ENCODE data around the gene BICC1. TPM values are rescaled to one million over a fixed set of nuclear protein-coding genes. Genes with fewer than 3 reads are reported as not detected.
A peak's percentile ranks its signal among the peaks of the same experiment; 100 is the strongest.

The BICC1 gene
- total and polyA plus RNA-seq, 2 of the 4 experiments (the other 2 are of a cell fraction): 5.7 to 42.5 TPM

DNA sequence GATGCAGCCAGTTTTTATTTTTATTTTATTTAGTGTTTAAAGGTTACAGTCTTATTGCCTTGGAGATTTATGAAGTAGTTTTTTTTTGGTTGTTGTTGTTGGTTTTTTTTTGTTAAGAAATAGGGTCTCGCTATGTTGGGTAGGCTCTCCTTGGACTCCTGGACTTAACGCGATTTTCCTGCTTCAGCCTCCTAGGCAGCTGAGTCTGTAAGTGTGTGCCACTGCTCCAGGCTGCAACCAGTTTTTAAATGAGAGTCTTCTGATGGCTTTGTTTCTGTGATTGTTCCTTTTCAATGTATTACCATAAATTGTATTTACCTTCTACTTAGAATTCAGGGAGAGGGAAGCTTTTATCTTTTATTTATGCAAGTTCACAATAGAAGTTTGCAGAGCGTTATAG is 62.8 kb downstream of the BICC1 start:
- no peak overlapping the region for H3K18ac ChIP-seq (ENCODE audit: low read depth, low read length)
- TF ChIP-seq, protein P1, sequence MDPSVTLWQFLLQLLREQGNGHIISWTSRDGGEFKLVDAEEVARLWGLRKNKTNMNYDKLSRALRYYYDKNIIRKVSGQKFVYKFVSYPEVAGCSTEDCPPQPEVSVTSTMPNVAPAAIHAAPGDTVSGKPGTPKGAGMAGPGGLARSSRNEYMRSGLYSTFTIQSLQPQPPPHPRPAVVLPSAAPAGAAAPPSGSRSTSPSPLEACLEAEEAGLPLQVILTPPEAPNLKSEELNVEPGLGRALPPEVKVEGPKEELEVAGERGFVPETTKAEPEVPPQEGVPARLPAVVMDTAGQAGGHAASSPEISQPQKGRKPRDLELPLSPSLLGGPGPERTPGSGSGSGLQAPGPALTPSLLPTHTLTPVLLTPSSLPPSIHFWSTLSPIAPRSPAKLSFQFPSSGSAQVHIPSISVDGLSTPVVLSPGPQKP (IDR thresholded peaks at IDR 0.05; ENCODE audit: borderline replicate concordance, low read depth, low read length): no peak
- TF ChIP-seq FOS (IDR thresholded peaks at IDR 0.05; ENCODE audit: low read depth, low read length): no peak
- no peak overlapping the region for H2AK9ac ChIP-seq (replicated peaks; ENCODE audit: low read depth, low read length, poor library complexity)
- no peak overlapping the region for H2BK20ac ChIP-seq (ENCODE audit: low read depth, low read length)
- H3K14ac ChIP-seq (replicated peaks; ENCODE audit: low read depth, low read length): no peak overlapping the region
- H3K27me3 ChIP-seq (ENCODE audit: control insufficient read depth, insufficient read depth, low read length): no peaks in the 10 kb centered on the region
- H3K4me3 ChIP-seq (ENCODE audit: insufficient read depth, low read depth, low read length): no peak overlapping the region
- intact Hi-C loops (cut with micrococcal nuclease) (no loop called here), in situ Hi-C loops (cut with MboI; ENCODE audit: low sequenced_read_pairs) (no loop called here), dilution Hi-C loops (cut with HindIII; ENCODE audit: low sequenced_read_pairs, unreplicated experiment) (no loop called here)
- no peak overlapping the region for H4K91ac ChIP-seq (ENCODE audit: insufficient read depth, low read depth, low read length)
- H4K5ac ChIP-seq (ENCODE audit: low read depth, low read length): no peak overlapping the region
- H3K9ac ChIP-seq (ENCODE audit: low read depth, low read length): no peak overlapping the region
- H3K9me3 ChIP-seq (ENCODE audit: control insufficient read depth, insufficient read depth, low read length): no peaks in the 10 kb centered on the region; the same call in 1 of the 2 replicates
- H3K36me3 ChIP-seq (ENCODE audit: control insufficient read depth, insufficient read depth, low read length): no peaks in the 10 kb centered on the region
- CTCF ChIA-PET: no interaction called here
- POLR2A ChIA-PET (ENCODE audit: unreplicated experiment): no interaction called here
- H3K27ac ChIP-seq (ENCODE audit: insufficient read depth, low read length): no peak overlapping the region
- H2BK15ac ChIP-seq (ENCODE audit: low read depth, low read length): no peak overlapping the region
- DNase-seq: no peak
- peaks cover 31 to 60% of the 10 kb centered on the region in 2 experiments for H3K79me1 ChIP-seq (ENCODE audit: low read depth in 1 of 2, low read length in 2 of 2)
- no CpG with 5 or more reads among the region's 4 CpGs for WGBS, 2 experiments (ENCODE audit: extremely low coverage in 2 of 2, insufficient read length in 1 of 2)
- peaks cover 9% of the 10 kb centered on the region for H3K9me1 ChIP-seq (ENCODE audit: insufficient read depth, low read length)
- H3K23ac ChIP-seq (ENCODE audit: low read depth, low read length): no peak overlapping the region
- H4K8ac ChIP-seq (ENCODE audit: low read depth in 2 of 2, low read length in 2 of 2): 0 out of 4 replicates have a peak overlapping the region, but pooled peaks of 1 of the 2 experiments have one; percentile 17
- no peak overlapping the region for H3K56ac ChIP-seq (ENCODE audit: extremely low read depth, insufficient read depth, low read length)
- no peak for ATAC-seq (ENCODE audit: low read depth)
- H3K4me2 ChIP-seq (ENCODE audit: low read depth, low read length): no peak overlapping the region
- BruUV-seq (replicated peaks): no TSS peak
- H3K4me1 ChIP-seq (ENCODE audit: control insufficient read depth, insufficient read depth, low read length): peaks cover 14% of the 10 kb centered on the region
- H2AFZ ChIP-seq (replicated peaks; ENCODE audit: low read length, poor library complexity): no peak overlapping the region
- H2BK120ac ChIP-seq (ENCODE audit: low read depth, low read length): no peak overlapping the region
- H2AK5ac ChIP-seq (ENCODE audit: low read depth, low read length): no peak overlapping the region
- no peak overlapping the region for H3K4ac ChIP-seq (ENCODE audit: low read depth, low read length)
- H4K20me1 ChIP-seq (ENCODE audit: insufficient read depth, low read length): peaks cover 4% of the 10 kb centered on the region; the same call in 1 of the 2 replicates
- no peak overlapping the region for H2BK5ac ChIP-seq (ENCODE audit: low read depth, low read length, poor library complexity, severe bottlenecking)

Measured in IMR-90 (cell line).